Measurements from ENCODE around the gene NHSL2.
A peak's percentile ranks its signal among the peaks of the same experiment; 100 is the strongest.

Gene NHSL2

DNA sequence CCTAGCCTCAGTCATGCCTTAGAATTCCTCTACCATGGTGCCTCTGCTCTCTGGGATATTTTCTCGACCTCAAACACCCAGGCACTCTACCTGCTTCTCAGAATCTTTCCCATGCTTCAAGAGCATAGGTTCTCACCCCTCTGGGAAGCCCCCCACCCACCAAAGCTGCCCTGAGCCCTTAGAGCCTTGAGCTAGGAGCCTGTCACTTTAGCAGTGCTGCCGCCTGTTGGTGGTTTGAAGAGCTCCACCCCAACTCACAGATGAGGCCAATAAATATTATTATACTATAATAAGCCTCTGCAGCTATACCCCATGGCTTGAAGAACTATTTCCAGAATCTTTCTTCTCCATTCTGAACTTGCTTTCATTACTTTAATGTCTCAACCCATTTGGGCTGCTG is 111.3 kb downstream of the NHSL2 start:
- no peak for DNase-seq

DNA sequence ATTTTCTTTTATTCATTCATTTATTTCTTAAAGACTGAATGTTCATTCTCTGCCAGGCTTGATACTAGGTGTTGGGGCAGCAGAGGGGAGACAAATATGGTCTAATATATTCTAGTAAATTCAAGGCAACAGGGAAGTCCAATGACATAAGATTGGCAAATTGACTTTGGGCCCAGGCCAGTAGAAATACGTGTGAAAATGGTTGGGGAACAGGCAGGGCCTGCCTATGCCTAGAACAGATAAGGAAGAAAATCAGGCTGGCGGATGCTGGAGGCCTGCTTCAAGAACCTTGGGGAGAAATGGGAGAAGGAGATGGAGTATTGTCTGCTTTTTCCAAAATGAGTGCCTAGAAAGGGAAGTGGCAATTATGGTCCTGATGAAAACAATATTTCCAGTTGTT is 112.4 kb downstream of the NHSL2 start:
- DNase-seq, result no peak

DNA sequence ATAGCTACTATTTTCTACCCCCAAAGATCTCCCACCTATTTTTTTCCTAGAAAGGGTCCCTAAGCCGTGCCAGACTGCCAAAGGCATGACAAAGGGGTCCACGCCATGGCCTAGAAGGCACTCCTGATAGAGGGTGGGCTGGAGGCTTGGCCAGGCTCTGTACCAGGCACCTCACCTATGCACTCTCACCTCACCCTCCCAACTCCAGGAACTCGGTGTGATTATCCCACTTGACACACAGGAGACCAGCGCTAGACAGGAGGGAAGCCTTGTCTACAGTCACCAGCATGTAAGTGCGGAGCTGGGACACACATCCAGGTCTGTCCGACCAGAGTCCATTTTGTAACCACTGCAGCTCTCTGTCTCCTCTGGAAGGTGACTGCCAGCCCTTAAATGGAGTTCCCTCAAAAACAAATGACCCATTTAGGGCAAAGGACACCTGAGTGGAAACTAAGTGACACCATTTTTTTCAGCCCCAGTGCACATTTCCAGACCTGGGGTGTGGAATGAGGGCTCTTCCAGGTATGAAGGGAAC is 114.7 kb downstream of the NHSL2 start:
- no peak for DNase-seq

DNA sequence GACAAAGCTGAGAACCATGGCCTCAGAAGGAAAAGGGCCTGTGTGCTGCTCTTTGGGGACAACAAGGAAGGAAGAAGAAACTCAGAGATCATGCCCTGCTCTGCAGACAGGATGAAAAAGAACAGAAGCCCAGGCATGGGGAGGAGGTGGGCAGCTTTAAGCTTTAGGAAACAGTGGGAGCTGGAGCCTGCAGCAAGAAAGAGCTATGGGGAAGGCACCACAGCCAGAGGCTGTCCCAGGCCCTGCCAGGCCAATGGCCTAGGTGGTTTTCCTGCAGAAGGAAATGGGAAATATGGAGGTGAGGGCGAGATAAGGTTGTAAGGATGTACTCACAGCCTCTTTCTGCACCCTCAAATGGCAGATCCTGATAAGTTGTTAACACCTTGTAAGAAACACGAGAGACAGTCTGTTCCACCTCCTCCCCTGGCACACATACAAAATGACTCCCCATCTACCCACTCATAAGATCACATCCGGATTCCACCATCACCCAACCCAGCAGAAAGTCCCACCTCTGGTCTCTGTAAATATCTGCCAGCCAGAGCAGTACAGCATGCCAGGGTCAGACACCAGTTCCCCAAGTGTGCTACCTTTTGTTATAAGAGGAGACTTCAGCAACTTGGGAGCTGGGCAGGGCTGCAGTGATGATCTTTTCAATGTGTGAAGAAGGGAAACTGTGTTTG is 115.8 kb downstream of the NHSL2 start:
- no peak for DNase-seq

DNA sequence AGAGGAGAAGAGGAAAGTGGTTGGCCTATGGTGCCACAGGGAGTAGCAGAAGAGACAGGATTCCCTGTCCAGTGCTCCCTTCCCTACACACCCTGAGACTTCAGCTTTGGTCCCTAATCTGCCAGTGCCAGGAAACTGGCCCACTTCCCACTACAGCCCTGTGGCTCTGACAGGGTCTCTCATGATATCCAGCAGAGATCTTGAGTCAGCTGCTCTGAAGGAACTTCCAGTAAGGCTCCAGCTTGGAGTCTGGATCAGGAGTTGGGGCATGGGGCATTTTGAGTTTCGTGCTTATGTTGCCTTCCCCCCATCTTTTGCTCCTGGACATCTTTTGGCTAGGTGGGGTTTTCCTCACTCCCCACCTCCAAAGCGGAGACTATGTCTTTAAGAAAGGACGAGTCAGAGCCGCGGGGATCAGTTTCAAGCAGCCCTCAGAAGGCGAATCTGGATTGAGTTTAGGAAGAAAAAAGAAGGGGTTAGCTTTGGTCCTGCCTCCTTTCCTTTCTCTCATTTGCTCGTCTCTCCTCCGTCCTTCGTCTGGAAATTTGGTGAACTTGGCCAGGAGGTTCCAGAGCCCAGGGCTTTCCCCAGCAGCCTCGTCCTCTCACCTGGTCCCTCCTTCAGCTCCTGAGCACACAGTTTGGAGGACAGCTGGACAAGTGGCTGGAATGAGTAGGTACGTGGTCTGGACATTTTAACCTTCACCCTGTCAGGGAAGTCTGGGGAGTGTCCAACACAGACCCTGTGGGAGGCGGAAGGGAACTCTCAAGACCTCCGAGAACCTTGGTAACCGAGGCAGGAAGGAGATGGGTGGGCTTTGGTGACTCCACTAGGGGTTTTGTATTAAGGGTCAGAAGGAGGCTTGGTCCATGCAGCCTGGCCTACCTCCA is 116.6 kb downstream of the NHSL2 start:
- no peak for DNase-seq

DNA sequence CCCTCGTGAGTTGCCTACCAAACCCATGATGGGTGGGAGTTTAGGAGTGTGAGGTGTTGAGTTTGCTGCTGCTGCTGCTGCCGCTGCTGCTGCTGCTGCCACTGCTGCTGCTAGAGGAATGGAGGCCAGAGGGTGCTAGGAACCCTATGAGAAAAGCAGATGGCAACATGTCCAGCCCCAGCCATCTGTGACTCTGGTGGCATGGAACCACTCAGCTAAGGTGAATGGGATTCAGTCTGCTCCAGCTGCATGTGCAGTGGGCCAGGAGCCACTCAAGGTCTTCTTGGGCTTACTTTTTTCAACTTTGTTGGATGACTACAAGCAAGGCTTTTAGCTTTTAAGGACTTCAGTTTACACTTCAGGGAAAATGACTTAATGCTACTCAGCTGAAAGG is 117.3 kb downstream of the NHSL2 start:
- no peak for DNase-seq

DNA sequence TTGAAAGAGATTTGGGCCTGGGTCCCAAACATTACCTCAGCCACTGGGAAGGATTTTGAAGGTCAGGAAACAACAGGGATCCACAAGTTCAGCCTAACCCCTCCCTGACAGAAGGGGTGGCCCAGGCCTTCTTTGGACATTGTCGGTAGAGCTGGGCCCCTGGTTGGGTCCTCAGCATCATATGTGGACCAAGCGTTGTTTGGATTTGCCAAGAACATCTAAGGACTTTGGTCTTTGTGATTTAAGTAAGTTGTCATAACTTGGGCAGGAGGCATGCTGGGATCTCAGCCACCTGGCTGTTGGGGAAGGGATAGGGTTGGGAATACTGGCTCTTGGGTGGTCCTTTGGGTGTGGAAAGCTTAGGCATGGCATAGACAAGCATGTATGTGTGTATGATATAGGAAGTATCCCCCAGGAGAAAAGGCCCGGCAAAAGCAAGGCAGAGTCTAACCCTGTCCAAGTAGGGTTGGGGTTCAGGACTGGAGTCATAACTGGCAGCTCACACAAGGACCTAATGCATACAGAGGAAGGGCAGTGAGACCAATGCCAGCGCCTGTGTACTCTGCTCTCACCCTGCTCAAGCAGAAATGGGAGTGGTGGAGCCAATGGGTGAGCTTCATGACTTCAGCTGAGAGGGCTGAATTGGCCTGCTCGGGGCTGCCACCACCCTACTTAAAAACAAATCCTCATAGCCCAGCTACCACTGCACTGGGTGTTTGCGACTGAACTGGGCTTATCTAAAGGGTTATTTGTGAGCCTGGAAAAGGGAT is 118.2 kb downstream of the NHSL2 start:
- DNase-seq, result no peak

DNA sequence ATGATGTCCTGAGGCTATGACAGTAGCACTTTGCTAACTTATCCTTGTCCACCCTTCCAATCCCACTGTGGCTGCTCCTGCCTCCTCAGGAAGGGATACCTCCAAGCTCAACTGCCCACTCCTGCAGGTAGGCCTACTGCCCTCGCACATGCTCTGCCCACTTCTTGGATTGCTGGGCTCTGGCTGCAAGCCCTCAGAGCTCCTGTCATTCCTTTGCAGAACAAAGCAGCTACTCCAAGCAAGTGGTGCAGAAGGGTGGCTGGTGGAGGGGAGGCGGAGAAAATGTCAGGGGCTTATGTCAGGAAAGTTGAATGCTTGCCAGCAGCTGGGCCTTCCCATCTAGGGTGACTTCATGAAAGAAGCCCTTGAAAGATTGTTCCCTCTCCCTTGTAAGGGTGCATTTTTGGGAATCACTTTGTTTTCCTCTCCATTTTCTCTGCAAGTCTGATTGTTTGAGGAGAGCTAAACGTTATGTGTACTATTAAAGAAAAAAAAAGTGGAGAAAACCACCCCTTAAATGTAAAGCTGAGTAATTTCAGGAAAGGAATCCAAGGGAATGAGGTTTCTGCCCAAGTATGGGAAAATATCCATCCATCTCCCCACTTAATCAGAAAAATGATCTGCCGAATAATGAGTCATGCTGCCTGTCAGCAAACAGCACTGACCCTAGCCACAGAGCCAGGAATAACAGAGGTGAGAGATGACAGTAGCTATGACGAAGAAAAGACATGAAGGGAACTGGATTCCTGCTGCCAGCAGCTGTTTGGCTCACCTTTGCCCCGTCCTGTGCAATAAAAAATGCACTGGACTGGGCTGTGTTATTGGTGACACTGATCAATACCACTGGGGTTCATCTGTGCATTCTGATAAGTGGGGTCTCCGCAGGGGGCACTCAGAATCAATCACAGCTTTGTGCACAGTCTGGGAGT is 119.1 kb downstream of the NHSL2 start:
- DNase-seq, result no peak

DNA sequence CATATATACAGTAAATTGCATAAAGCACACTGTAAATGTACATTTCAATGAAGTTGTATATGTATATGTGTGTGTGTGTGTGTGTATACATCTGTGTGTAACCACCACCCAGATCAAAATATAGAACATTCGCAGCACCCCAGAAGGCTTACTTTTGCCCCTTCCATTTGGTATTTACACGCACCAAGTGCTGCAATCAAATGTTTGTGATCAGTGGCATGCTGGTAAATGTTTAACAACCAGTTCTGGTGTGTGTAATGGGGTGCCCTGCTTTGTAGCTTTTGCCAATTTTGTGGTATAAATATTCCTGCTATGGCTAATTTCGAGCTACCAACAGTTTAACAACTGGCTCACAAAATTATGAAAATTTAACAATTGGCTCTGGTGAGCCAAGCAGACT is 119.8 kb downstream of the NHSL2 start:
- no peak for DNase-seq

DNA sequence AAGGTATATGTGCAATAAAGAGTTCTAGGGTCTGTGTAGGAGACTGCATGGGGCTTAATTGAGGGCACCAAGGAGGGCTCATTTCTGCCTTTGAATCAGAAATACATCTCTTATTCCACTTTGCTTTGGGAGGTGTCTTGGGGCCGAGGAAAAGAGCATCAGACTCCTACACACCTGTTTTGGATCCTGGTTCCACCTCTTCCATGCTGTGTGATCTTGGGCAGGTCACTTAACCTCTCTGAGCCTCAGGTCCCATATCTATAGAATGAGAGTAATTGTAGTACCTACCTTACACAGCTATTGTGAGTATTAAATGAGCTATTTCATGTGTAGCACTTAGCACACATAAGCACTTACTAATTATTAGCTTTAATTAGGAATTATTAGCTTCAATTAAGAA is 120.5 kb downstream of the NHSL2 start:
- DNase-seq, result no peak

DNA sequence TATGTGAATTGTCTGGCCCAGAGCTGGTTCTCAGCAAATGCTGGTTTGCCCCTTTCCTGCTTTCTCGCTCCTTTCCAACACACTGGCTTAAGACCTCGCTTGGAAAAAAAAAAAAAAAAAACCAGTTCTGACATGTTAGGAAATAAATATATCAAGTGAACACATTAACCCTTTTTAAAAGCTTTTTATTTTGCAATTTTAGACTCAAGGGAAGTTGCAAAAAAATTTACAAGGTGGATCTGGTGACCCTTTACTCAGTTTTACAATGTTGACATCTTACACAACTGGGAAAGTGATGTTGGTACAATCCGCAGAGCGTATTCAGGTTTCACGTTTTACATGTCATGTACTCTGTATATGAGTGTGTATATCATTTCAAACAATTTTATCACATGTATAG is 121.0 kb downstream of the NHSL2 start:
- DNase-seq, result no peak

DNA sequence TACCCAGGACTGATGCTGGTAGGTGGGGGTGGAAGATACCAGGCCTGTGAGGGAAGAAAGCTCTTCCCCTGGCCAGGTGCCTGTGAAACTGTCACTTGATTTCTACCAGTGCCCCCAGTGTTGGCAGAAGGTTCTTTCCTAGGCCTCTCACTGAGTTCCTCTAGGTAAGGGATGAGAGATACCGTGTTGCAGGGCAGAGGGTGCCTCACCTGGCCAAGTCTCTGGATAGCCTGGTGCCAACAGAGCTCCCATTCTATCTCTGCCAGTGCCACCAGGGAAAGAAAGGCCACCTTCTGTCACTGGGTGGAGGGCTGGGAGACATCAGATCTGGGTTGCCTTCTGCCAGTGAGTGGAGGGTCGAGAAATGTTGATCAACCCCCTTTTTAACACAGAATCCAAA is 127.0 kb downstream of the NHSL2 start:
- no peak for DNase-seq

DNA sequence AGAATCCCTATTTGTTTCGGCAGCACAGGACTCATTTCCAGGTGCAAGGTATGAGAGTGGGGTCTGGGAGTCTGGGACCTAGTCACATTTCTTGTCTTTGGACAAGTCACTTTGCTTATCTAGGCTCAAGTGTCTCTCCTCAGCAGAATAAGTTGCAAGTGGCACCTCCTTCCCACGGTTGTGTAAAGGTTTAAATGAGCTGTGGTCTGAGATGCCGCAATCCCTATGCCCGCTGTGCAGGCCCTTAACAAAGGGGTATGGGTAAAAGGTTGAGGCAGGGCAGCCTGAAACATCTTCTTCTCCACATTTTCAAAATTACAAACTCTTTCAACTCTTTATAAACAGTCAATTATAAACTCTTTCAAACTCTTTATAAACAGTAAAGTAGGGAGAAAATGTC is 127.4 kb downstream of the NHSL2 start:
- DNase-seq, result no peak

DNA sequence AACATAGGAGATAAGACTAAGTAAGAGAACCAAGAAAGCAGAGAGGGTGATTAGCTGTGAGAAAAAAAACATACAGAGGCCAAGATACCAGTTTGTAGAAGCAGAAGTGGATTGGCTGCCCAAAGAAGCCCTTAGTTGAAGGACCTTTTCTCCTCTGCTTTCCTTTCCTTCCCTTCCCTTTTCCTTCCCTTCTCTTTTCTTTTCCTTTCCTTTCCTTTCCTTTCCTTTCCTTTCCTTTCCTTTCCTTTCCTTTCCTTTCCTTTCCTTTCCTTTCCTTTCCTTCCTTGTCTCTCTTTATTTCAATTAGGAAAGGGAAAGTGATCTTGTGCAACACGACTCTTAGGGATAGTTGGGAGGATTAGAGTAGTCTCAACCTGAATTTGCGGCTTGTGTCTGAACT is 128.2 kb downstream of the NHSL2 start:
- no peak for DNase-seq

DNA sequence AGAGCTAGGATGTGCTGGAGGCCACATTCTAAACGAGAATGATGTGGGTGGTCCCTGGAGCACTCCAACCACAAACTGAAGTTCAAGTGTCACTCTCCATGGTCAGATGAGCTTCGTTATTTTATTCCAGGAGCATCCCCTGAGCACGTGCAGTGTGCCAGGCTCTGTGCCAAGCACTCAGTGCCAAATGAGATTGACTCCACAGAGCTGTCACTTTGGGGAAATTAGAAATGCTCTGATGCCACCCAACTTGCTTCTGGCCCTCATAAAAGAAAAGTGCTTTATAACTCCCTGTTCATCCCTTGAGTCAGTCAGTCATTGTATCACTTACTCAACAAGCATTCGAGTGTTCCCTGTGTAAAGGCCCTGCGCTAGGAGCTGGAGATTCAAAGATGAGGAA is 129.9 kb downstream of the NHSL2 start:
- no peak for DNase-seq

DNA sequence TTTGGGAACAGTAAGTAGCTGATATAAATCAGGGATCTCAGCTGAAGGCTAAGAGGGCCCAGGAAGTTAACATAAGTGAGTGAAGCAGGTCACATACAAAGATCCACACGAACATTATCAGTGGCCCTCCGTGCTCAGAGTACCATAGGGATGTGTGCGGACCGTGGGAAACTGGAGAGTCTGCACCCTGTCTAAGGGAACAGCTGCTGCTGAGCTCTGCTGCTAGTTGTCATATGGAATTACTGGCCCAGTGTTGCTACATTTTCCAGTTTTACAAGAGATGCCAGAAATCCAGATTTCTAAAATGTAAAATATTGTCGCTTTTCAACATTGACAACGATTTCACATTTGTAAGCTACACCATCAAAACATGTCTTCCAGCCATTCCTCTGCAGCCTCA is 130.5 kb downstream of the NHSL2 start:
- DNase-seq, result no peak

DNA sequence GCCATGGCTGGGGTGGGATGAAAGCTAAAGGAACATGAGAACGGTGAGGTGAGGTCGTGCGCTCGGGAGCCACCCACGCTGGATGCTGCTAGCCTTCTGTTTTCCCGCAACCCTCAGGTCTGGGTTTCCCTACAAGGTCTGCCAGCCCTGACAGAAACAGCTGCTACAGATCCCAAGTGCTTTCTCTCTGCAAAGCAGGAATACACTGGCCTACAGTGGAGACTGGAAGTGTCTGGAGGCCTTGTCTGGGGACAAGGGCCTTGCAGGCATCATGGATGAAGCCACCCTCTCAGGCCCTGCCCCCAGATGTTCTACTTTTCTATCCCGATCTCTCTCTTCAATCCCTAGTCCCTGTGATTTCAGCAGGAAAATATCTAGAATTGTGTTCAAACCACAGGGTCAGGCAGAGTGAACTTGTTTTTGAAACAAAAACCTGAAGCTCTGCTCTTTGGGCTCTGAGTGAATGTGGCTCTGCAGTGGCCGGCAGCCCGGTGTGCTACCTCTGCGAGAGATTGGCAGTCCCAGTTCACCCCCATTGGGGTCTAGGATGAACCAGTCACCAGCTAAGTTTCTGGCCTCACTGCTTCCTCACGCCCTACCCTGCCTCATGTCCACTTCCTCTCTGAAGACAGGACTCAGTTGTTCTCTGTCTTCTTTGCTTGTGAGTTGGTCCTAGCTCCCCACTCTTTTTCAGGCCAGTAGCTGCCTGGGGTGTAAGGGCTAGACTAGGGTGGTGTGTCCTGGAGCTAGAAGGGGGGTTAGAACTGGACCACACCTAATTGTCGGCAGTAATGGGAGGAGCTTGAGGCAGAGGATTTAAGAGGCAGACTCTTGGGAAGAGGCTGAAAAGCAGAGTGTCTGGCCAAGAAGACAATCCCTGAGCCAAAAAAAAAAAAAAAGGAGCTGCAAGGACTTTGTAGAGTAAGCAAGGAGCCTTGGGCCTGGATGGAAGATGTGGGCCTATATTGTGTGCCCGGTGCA is 131.5 kb downstream of the NHSL2 start:
- no peak for DNase-seq

DNA sequence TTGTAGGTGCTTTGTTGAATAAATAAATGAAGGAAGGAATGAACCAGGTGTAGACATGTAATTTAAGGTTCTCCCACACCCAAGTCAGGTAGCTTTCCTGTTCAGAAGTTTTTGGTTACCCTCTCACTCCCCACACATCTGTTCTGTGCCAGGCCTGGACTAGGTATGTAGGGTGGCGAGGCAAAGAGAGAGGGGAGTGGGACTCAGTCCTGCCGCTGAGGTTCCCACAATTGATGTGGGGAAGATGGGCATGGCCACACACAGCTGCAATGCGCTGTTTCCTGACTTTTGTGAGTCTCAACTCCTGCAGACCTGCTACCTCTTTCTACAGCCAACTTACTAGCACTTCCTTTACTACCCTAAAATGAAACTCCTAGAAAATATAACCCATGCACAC is 132.2 kb downstream of the NHSL2 start:
- DNase-seq, result peak in 1 of 2 donors; percentile 38

DNA sequence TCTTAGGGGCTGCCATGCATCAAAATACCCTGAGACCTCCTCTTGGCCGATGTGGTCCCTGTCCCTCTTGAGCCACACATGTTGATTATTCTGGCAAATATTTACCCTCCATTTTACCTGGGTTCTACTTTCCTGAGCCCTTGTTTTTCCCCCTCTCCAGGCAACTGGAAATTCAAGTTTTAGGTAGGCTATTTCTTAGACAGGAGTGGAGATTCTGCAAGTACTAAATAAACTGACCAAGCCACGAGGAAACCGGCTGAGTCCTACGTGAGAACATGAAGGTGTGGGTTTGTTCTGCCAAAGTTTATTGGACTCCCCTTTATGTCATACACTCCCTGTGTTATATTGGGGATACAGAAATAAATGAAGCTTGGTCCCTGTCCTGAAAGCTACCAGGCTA is 133.0 kb downstream of the NHSL2 start:
- no peak for DNase-seq

DNA sequence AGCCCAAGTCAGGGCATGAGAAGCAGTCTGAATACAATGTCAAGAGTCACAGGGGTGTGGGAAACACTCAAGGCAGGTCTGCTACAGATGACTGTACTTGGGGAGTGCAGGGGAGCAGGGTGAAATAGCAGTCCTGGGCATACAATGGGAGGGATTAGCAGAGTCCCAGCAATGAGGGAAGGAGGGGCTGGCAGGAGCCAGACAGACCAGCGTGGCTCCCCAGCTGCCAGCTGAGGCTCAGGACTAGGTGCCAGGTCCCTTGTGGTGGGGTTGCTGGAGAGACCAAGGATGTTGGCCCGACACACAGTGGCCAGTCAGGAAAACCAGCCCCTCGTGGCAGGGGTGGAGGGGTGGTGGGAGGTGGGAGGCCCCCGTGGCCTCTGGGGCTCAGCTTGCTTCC is 134.5 kb downstream of the NHSL2 start:
- no peak for DNase-seq

All from bone marrow (tissue), 2 donors.